Endothelial cell (in vitro differentiated cells): ENCODE measurements around the gene FOSB. TPM values are rescaled to one million over a fixed set of nuclear protein-coding genes. Genes with fewer than 3 reads are reported as not detected.

Source experiments
- DNase-seq: peaks from one replicate; pipeline ENCODE4 v3.0.0; 2021; ENCODE audit warnings: low spot score
- H3K27ac Mint-ChIP-seq: one replicate; pipeline ENCODE4 v1.8.0; 2021; ENCODE audit warnings: mixed read lengths, inconsistent platforms; ENCODE audit not compliant: unreplicated experiment
- H3K27me3 Mint-ChIP-seq: one replicate; pipeline ENCODE4 v1.8.0; 2021; ENCODE audit warnings: mild to moderate bottlenecking, moderate library complexity, mixed read lengths, inconsistent platforms; ENCODE audit not compliant: unreplicated experiment
- H3K36me3 Mint-ChIP-seq: one replicate; pipeline ENCODE4 v1.8.0; 2021; ENCODE audit warnings: mild to moderate bottlenecking, low read depth, mixed read lengths, inconsistent platforms; ENCODE audit not compliant: unreplicated experiment
- H3K4me1 Mint-ChIP-seq: one replicate; pipeline ENCODE4 v1.8.0; 2021; ENCODE audit warnings: mild to moderate bottlenecking, mixed read lengths, inconsistent platforms; ENCODE audit not compliant: unreplicated experiment
- H3K4me3 Mint-ChIP-seq: one replicate; pipeline ENCODE4 v1.8.0; 2021; ENCODE audit warnings: mild to moderate bottlenecking, mixed read lengths, inconsistent platforms; ENCODE audit not compliant: unreplicated experiment
- H3K9me3 Mint-ChIP-seq: one replicate; pipeline ENCODE4 v1.8.0; 2021; ENCODE audit warnings: mixed read lengths, inconsistent platforms; ENCODE audit not compliant: unreplicated experiment
- total RNA-seq: library from RNA; stranded (reverse); fragmentation: NEBNext Ultra II Directional; extraction: Animal tissue kit (Norgen Biotek cat#: 25700); gene quantifications from one replicate; pipeline ENCODE4 v1.2.1, GENCODE V29; 2021; ENCODE audit not compliant: unreplicated experiment
- TF ChIP-seq, protein P1 (sequence below): fragments of 200-600 bp; sonication (generic); IDR thresholded peaks from one replicate; pipeline ENCODE4 v1.5.0; 2021; ENCODE audit warnings: antibody characterized with exemption; ENCODE audit not compliant: unreplicated experiment

FOSB gene
- total RNA-seq, 1 donor from 2014 or later, result 64.2 TPM

- no peaks in the 10 kb centered on the region for H3K9me3 Mint-ChIP-seq
- no peak for DNase-seq
- peaks cover 38% of the 10 kb centered on the region for H3K27me3 Mint-ChIP-seq
- peak overlapping the region; percentile 97 for H3K27ac Mint-ChIP-seq
- H3K4me1 Mint-ChIP-seq, result peaks cover 53% of the 10 kb centered on the region
- peaks cover 9% of the 10 kb centered on the region for H3K36me3 Mint-ChIP-seq
- TF ChIP-seq, protein P1, sequence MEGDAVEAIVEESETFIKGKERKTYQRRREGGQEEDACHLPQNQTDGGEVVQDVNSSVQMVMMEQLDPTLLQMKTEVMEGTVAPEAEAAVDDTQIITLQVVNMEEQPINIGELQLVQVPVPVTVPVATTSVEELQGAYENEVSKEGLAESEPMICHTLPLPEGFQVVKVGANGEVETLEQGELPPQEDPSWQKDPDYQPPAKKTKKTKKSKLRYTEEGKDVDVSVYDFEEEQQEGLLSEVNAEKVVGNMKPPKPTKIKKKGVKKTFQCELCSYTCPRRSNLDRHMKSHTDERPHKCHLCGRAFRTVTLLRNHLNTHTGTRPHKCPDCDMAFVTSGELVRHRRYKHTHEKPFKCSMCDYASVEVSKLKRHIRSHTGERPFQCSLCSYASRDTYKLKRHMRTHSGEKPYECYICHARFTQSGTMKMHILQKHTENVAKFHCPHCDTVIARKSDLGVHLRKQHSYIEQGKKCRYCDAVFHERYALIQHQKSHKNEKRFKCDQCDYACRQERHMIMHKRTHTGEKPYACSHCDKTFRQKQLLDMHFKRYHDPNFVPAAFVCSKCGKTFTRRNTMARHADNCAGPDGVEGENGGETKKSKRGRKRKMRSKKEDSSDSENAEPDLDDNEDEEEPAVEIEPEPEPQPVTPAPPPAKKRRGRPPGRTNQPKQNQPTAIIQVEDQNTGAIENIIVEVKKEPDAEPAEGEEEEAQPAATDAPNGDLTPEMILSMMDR, result no peak
- peak overlapping the region; percentile 56 for H3K4me3 Mint-ChIP-seq
These were observed 22.7 kb upstream of the FOSB start for GRCh38 chr19:45445139-45445538.

- Mint-ChIP-seq H3K27ac (peak overlapping the region; percentile 74), H3K27me3 (peaks cover 43% of the 10 kb centered on the region), H3K4me1 (peaks cover 48% of the 10 kb centered on the region), H3K9me3 (no peaks in the 10 kb centered on the region), H3K4me3 (no peak overlapping the region), H3K36me3 (peaks cover 9% of the 10 kb centered on the region)
- TF ChIP-seq, protein P1, result peak; percentile 23
- no peak for DNase-seq
These were observed 21.5 kb upstream of the FOSB start for GRCh38 chr19:45446295-45446694.

- Mint-ChIP-seq H3K36me3 (peaks cover 13% of the 10 kb centered on the region), H3K4me3 (no peak overlapping the region), H3K9me3 (no peaks in the 10 kb centered on the region), H3K27me3 (peaks cover 49% of the 10 kb centered on the region), H3K4me1 (peaks cover 53% of the 10 kb centered on the region), H3K27ac (no peak overlapping the region)
- DNase-seq, result no peak
- TF ChIP-seq, protein P1, result no peak
These were observed 20.9 kb upstream of the FOSB start for GRCh38 chr19:45446944-45447343.

DNA sequence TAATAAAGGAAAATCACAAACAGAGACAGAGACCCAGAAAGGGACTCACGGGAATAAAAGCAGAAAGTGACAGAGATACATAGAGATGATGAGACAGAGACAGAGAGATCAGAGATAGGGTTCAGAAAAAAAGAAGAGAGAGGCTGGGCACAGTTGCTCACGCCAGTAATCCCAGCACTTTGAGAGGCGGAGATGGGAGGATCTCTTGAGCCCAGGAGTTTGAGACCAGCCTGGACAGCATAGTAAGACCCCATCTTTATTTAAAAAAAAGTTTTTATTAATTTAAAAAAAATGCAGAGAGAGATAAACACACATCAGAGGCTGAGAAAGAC, 19.4 kb upstream of the FOSB start:
- H3K27ac Mint-ChIP-seq, result no peak overlapping the region
- H3K4me3 Mint-ChIP-seq, result peak overlapping the region; percentile 3
- H3K27me3 Mint-ChIP-seq, result peaks cover 51% of the 10 kb centered on the region
- peaks cover 11% of the 10 kb centered on the region for H3K36me3 Mint-ChIP-seq
- H3K4me1 Mint-ChIP-seq, result peaks cover 44% of the 10 kb centered on the region
- H3K9me3 Mint-ChIP-seq, result no peaks in the 10 kb centered on the region
- no peak for DNase-seq
- TF ChIP-seq, protein P1, result peak; percentile 25

DNA sequence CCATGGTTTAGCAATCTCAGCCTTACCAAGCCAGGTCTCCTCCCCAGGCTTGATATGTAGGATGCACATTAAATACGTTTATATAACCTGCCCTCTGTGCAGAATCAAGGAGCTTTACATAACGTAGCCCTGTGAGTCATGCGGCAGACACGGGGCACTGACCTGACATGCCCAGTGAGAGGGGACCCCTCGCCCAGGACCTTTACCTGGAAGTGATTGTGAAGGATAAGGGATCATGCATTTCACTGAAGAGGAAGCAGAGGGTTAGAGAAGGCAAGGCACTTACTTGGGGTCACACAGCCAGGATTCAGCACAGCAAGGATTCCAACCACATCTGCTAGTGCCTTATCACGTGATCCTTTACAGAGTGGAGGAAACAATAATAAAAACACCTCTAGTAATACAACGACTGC, 18.9 kb upstream of the FOSB start:
- Mint-ChIP-seq H3K9me3 (no peaks in the 10 kb centered on the region), H3K4me3 (peak overlapping the region; percentile 69), H3K27me3 (peaks cover 49% of the 10 kb centered on the region), H3K4me1 (peaks cover 41% of the 10 kb centered on the region), H3K36me3 (peaks cover 11% of the 10 kb centered on the region), H3K27ac (peak overlapping the region; percentile 91)
- TF ChIP-seq, protein P1, result no peak
- DNase-seq, result no peak
